NCI-H2227 (cell line): ENCODE results near the gene M6PR.
"Not testable (repeated sequence)": the region's sequence is repeated elsewhere in the genome, so short reads cannot be mapped to it uniquely, and the experiment has no call there.

Source experiments
- DNase-seq: peaks from one replicate; lab custom pipeline; 2025; ENCODE audit not compliant: unreplicated experiment; lab: John Stamatoyannopoulos, UW

The M6PR gene

DNA sequence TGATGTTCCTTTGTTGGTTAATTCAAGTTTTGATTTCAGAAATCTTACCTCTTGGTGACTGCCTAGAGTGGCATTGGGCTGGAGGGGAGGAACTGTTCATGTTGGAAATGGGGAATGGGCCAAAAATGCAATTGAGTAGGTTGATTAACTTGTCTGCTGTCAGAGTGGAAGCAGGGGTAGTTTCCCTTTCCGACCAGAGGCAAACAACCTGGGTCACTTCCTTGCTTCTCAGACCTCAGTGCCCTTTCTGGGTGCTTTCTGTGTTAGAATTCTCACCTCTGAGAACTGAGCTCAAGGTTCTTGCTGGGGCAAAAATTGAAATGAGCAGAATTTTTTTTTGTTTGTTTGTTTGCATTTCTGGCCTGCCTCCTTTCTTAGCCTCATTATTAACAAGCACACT lies 2.3 kb upstream of the M6PR start:
- DNase-seq = no peak

DNA sequence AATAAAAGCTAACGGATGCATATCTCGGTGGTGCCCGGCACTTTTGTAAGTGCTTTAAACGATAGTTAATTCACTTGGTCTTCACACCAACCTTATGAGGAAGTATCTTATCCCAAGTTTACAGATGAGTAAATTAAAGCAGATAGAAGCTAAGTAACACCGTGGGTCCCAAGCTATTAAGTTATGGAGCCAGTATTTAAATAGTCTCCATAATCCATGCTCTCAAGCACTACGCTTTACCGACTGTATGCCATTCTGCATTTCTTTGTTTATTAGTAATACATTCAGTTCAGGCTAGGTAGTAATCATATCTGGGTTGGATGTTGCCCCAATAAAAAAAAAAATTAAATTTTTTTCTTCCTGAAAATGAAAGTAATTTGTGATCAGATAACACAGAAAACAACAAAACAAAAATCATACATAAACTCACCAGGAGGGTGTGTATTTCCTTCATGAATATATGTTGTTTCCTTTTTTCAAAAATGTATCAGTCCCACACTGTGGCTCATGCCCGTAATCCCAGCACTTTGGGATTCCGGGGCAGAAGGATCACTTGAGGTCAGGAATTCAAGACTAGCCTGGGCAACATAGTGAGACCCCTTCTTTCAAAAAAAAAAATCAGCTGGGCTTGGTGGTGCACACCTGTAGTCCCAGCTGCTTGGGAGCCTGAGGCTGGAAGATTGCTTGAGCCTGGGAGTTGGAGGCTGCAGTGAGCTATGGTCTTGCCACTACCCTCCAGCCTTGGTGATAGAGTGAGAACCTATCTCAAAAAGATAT lies 1.4 kb upstream of the M6PR start:
- DNase-seq = no peak

DNA sequence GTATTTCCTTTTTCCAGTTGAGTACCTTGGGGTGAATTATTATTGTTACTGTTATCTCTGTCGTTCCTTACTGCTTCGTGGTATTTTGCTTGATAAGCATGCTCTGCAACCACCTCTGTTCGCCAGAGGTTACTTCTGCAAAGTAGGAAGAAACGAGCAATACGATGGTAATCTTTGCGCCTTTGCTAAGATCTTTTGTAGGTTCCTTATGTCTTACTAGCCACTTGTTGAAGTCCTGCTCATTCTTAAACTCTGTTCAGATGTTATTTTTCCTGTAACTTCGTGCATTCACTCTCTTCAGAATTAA lies 729 bp upstream of the M6PR start:
- DNase-seq = no peak

DNA sequence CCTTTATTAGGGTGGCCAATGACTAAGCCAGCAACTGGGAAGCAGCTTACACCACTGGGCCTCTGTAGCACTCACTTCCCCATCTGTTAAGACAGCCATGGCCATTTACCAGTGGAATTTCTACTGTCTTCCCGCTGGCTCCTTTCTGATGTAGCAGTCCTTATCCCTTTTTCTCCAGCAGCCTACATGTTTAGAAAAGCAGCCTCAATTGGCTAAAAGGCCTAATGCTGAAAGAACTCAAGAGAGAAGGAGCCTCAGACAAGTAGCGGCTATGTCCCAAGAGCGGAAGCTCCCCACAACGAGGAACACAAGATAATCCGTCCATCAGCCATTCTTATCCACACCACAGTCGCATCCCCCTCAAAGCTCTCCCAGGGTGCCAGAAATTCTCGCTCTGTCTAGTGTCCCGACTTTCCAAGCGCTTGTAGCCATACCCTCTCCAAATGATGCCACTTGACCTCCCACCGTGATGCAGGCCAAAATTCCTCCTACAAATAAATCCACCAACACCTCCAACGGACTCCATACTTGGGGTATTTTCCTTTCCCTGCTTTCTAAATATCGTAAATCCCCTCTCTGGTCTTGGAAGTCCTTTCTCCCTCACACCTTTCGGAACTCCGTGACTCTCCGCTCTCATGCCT lies 624 bp downstream of the M6PR start:
- DNase-seq = peak; percentile 16

DNA sequence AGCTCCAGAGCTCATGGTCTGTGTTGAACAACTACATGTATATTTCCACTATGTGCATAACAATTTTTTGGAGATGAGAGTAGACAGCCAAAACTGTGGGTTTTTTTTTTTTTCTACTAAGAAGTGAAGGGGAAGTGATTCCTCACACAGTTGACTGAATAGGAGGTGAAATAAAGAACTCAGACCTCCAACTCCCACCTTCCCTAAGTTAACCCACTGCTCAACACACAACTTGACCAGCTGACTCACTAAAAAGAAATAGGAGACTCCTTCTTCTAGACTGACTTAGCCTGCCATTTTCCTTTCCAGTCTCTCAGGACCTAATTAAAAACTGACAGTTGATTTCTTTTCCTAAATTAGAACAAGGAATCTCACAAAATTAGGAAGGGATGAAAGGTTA lies 1.7 kb downstream of the M6PR start:
- no peak for DNase-seq

DNA sequence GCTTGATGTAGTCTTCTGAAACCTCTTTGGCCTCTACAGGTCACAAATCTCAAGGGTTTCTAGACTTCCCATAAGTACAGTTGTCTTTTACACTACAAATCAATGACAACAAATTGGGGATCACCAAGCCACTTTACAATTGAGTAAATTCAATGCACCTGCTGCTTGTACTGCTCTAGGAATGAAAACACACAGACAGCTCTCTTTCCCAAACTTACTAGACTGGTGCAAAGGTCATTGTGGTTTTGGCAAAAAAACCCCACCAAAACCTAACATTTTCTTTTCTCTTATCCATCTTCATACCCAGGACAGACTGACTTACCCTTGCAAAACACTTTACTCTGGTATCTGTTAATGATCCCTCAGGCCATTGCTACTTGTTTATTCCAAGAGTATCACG lies 2.7 kb downstream of the M6PR start:
- DNase-seq = no peak

DNA sequence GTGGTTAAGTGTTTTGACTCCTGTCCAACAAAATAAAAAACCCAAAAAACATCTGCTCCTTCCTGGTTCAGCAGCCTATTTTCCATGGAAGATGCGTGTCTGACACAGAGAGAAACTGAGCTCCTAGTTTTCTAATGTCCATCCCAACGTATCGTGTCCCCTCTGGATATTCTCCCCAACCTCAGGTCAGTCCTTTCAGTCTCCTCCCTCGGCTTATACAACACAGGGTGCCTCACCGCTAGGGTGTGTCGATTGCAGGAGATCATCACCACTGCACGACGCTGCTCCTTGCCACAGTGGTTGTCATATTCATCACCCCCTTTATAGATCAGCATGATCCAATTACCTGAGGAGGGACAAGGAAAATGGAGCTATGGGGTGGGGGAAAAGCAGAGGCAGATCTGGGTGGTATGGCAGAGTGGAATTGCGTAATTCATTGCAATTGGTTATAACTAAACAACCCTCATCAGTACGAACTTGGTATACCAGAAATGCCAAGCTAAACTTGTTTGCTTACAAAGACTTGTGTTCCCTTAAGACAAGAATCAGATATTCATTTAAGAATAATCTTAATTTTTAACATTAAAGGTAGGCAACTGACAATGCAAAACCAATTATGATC lies 5.8 kb downstream of the M6PR start:
- DNase-seq = no peak

DNA sequence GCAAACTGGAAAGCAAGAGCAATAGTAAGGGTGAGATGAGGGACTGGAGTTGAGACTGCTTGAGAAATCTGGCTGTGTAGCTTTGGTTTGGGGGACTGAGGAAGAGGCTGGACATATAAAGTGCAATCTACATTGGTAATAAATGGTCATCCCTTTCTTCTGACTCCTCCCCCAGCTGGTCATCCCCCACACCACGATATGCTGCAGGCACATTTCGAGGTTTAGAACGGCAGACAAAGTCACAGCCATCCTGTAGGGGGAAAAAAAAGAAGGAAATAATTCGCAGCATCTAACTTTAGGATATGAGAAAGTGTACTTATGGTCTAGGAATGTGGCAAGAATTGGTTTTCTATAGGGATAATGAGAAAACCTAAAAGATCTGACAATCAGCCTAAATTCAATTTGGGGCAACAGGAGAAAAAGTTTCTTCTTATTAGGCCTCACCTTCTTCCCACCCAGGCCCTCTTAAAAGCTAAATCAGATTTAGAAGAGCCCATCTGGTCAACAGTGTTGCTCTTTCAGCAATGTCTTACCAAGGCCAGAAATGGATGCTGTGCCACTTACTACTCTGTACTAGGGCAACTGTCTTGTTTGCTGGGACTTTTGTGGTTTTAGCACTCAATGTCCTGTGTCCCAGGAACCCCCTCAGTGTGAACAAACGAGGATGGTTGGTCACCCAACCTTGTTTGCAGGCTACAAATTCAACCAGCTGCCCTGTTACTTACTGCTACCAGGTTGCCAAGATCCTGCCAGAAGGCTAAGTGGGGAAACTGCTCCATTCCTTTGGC lies 7.6 kb downstream of the M6PR start:
- no peak for DNase-seq

DNA sequence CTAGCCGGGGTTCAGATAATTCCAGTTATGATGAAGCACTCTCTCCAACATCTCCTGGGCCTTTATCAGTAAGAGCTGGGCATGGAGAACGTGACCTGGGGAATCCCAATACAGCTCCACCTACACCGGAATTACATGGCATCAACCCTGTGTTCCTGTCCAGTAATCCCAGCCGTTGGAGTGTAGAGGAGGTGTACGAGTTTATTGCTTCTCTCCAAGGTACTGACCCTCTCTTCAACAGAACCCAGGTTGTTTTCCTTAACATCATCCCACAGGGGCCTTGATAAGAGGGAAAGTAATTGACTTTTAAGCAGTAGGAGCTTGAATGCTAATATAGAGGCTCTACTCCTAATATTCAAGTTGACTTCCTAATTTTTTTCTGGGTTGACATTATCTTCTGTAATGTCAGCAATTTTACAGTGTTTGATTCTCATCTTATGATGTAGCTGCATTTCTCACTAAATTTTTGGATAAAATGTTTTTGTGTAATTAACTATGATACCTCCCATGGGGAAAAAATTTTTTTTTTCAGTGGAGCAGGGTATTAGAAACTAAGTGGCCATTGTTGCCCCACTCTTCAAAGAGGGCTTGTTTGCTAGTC lies 11.5 kb downstream of the M6PR start:
- DNase-seq = not testable (repeated sequence)

DNA sequence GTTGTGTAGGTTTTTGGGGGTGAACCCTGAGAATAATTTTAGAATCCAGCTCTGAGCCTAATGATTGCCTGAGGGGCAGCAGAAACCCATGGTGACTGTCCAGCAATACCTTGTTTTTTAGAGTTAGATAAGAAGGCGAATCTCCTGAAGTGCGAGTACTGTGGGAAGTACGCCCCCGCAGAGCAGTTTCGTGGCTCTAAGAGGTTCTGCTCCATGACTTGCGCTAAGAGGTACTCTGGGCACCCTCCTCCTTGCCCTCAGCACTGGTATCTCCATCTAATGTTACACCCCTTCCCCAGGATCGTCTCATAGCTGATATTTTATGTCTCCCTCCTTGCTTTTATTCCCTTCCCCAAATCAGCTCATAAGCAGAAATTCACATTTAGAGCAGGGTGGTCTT lies 12.7 kb downstream of the M6PR start:
- no peak for DNase-seq

DNA sequence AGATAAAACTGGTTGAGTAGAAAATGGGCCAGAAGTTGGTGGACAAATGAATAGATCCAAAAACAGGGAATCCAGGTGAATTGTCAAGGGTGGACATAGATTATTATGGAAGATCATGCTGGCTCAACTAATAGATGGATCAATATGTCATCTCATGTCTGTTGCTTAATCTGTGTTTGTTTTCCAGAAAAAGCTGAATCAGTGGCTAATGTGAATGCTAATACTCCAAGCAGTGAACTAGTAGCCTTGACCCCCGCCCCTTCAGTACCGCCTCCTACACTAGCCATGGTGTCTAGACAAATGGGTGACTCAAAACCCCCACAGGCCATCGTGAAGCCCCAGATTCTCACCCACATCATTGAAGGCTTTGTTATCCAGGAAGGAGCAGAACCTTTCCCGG lies 15.4 kb downstream of the M6PR start:
- not testable (repeated sequence) for DNase-seq

DNA sequence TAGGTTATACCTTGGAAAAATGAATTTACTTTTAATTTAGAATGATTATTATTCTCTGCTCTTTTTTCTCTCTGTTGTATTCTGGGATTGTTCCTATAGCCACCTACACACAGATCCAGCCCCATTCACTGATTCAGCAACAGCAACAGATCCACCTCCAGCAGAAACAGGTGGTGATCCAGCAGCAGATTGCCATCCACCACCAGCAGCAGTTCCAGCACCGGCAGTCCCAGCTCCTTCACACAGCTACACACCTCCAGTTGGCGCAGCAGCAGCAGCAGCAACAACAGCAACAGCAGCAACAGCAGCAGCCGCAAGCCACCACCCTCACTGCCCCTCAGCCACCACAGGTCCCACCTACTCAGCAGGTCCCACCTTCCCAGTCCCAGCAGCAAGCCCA lies 17.0 kb downstream of the M6PR start:
- not testable (repeated sequence) for DNase-seq

DNA sequence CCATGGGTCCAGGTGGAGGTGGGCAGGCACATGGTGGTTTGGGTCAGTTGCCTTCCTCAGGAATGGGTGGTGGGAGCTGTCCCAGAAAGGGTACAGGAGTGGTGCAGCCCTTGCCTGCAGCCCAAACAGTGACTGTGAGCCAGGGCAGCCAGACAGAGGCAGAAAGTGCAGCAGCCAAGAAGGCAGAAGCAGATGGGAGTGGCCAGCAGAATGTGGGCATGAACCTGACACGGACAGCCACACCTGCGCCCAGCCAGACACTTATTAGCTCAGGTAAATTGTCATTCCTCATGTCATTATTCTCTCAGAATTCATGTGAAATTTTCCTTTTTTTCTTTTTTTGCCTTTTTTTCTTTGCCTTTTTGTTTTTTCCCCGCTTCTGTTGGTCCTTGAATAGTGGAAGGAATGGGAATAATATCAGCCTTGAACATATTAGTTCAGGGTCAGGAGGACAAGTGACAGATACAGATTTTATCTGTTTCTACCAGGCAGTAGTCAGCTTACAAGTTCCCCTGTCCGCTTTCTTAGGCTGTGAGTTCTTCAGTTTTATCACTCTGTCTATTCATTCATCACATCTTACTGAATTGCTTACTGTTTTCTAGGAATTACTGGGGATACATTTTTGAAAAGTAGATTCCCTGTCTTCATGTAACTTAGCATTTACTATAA lies 18.7 kb downstream of the M6PR start:
- not testable (repeated sequence) for DNase-seq

DNA sequence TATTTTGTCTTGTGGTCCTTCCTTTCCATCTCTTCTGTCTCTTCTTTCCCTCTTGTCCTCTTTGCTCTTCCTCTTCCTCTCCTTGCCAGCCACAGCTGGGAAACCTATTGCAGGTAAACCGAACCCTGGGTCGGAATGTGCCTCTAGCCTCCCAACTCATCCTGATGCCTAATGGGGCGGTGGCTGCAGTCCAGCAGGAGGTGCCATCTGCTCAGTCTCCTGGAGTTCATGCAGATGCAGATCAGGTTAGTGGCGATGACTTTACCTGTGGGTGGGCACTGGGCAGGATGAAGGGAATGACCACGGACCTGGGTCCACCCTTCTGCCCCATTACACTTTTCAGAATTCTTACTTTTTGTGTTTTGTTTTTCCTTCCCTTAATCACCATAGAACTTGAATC lies 26.9 kb downstream of the M6PR start:
- DNase-seq = no peak

DNA sequence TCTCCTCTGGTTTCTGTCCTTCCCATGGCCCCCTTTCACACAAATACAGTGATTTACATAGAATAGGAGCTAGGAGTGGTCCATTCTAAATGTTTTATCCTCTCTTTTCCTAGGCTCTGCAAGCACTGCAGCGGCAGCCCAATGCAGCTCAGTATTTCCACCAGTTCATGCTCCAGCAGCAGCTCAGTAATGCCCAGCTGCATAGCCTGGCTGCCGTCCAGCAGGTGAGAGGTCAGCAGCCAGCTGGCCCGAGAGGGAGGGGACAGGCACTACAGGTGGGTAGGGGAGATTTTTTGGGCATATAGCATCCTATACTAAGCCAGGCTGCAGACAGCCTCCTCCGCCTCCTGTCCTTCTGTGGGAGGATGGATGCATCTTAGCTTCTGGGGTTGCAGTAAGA lies 29.8 kb downstream of the M6PR start:
- not testable (repeated sequence) for DNase-seq

DNA sequence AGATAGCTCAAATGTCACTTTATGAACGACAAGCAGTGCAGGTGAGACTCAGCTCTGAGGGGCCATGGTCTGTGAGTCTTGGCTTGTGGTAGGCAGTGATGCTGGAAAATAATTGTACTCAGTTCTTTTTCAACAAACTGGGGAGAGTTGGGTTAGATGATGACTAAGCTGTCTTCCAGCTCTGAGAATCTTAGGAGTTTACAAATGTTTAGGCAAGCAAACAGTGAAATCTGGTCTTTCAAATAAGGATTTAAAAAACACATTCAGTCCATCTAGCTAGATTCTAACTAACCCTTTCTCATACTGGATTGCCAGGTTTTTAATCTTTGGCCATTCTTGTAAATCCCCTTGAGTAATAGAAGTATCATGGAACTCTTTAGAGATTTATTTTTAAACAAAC lies 31.7 kb downstream of the M6PR start:
- DNase-seq = no peak

DNA sequence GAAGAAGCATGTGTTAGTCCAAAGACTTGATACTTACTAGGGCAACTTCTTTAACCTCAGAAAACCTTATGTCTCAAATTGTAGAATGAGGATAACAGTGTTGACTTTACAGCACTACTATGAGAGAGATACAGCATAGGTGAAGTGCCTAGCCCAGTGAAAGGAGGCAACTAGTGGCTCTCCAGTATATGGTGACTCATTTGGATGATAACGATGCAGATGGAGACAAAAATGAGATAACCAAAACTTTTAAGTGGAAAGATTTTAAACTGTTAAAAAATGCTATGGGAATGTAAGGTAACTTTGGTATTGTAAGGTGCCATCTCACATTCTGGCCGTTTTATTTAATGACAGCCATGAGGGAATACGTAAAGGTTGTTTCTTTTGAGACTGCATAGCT lies 32.4 kb downstream of the M6PR start:
- no peak for DNase-seq

DNA sequence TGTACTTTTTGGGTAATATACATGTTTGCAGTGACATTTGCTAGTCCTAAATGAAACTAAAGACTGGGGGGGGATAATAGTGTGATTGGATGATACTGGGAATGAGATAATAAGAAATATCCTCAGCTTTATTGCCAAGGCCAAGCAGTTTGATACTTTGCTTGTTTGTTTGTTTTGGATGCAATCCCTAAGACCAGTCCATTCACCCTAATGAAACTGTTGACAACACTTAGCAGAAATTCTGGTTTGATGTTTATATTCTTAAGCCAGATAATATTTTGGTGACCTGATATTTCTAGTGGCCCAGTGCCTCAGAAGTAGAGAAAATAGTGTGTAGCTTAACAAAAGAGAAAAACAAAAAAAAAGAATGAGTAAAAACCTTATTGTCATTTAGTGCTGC lies 33.3 kb downstream of the M6PR start:
- no peak for DNase-seq

DNA sequence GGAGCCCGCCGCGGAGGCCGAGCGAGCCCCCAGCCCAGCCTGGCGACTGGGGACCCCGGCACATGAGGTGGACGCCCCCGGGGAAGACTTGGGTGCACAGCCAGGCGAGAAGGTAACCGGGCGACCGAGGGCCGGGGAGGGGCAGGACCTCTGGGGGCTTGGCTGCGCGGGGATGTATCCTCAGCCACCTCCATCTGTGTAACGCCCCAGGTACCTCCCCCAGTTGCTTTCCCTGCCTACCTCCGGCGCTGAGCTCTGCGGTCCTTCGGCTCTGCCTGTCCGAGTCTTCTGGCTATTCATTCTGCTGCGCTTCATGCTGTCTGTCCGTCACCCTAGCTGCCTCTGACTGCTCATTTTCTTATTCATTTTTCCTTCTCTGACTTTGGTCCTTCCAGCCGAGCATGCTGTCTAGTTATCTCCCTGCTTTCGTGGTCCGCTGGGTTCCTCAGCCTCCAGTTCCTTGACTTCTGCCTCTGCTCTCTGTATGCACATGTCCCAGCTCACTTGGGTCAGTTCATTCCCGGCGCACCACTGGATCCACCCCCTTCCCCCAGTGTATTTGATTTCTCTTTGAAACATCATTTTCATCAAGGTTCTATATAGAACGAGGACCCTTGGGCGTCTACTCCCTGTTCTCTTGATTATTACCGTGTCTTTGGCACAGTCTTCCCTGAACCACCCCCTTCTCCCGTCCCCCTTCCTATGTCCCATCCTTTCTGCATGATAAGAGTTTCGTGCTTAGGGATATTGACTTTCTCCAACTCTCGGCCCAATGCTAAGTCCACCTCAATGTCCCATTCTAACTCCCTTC lies 34.5 kb downstream of the M6PR start:
- peak; percentile 62 for DNase-seq
